Uterus (tissue), 4 donors: ENCODE results near the gene PRR20G. TPM values are rescaled to one million over a fixed set of nuclear protein-coding genes. Genes with fewer than 3 reads are reported as not detected.

Experiments used
- DNase-seq, 2 donors: peaks; one replicate each; pipeline ENCODE4 v3.0.0-alpha.2; 2019 to 2020
- H3K27ac ChIP-seq, 2 donors: fragments of 200-600 bp; sonication (generic); 1 replicate in 1 of 2; 2 replicates in 1 of 2; pipeline ENCODE4 v1.5.1; 2016 to 2018
- H3K27me3 ChIP-seq, 2 donors: fragments of 200-600 bp; sonication (generic); one replicate each; pipeline ENCODE4 v1.5.1; 2018 to 2019; ENCODE audit warnings: control low read depth in 1 of 2
- H3K36me3 ChIP-seq, 2 donors: fragments of 200-600 bp; sonication (generic); one replicate each; pipeline ENCODE4 v1.5.1; 2019; ENCODE audit warnings: control low read depth in 1 of 2
- H3K4me1 ChIP-seq, 2 donors: fragments of 200-600 bp; sonication (generic); one replicate each; pipeline ENCODE4 v1.5.1; 2018 to 2019; ENCODE audit warnings: control low read depth in 1 of 2
- H3K4me3 ChIP-seq, 2 donors: fragments of 200-600 bp; sonication (generic); 1 replicate in 1 of 2; 2 replicates in 1 of 2; pipeline ENCODE4 v1.5.1; 2018 to 2019; ENCODE audit warnings: mild to moderate bottlenecking in 1 of 2
- H3K9me3 ChIP-seq, 2 donors: fragments of 200-600 bp; sonication (generic); one replicate each; pipeline ENCODE4 v1.5.1; 2019; ENCODE audit warnings: control low read depth in 1 of 2
- POLR2A ChIP-seq, 2 donors: fragments of 450-650 bp; IDR thresholded peaks; one replicate each; pipeline ENCODE4 v1.6.1; 2016; ENCODE audit warnings: antibody characterized with exemption in 2 of 2, mild to moderate bottlenecking in 1 of 2, moderate library complexity in 1 of 2
- intact Hi-C: fragments of 100-400 bp; cut with DNase I; formaldehyde crosslinking; loops from one replicate; pipeline ENCODE4 v1.15.1; 2023; ENCODE audit warnings: low total_unique reads
- total RNA-seq, 4 donors: library from RNA; depleted of rRNA in 3 of 4; stranded (reverse); fragments of >200 nt in 3 of 4; gene quantifications; one replicate each; pipeline versions ENCODE4 v1.1.0 to v1.2.4, GENCODE V29; 2014 to 2023
- TF ChIP-seq, protein P1 (sequence below), 4 experiments: fragments of 200-600 bp in 2 of 4; fragments of 450-650 bp in 2 of 4; sonication (generic) in 2 of 4; IDR thresholded peaks; one replicate each; pipeline ENCODE4 v1.5.1; 2016 to 2019; ENCODE audit warnings: antibody characterized with exemption in 4 of 4, mild to moderate bottlenecking in 2 of 4, moderate library complexity in 1 of 4
- donor health status: DM: yes; HTN: yes; CAD: no.

PRR20G gene
- total RNA-seq = not detected

DNA sequence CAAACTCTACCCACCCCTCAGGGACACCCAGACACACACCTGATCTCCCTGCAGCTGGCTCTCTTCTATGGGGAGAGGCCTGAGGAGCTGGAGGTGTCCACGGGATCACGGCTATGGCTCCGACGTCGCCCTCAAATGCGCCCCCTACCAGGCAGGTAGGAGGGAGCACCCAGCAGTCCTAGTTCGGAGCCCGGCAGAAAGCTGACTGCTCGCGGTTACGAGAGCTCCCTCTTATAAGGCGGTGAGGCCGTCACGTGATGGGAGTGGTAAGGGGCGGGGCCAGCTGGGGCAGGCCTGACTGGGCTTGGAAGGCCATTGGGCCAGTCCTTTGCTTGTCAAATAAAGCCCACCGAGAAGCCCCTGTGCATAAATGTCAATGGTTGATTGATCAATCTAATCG is at the start of gene PRR20G:
Gene PRR20G, minus strand, starts transcription at position 207 of the 400 bp plus-strand sequence. CDS start 681 bp downstream, outside the sequence.
- TF ChIP-seq, protein P1, sequence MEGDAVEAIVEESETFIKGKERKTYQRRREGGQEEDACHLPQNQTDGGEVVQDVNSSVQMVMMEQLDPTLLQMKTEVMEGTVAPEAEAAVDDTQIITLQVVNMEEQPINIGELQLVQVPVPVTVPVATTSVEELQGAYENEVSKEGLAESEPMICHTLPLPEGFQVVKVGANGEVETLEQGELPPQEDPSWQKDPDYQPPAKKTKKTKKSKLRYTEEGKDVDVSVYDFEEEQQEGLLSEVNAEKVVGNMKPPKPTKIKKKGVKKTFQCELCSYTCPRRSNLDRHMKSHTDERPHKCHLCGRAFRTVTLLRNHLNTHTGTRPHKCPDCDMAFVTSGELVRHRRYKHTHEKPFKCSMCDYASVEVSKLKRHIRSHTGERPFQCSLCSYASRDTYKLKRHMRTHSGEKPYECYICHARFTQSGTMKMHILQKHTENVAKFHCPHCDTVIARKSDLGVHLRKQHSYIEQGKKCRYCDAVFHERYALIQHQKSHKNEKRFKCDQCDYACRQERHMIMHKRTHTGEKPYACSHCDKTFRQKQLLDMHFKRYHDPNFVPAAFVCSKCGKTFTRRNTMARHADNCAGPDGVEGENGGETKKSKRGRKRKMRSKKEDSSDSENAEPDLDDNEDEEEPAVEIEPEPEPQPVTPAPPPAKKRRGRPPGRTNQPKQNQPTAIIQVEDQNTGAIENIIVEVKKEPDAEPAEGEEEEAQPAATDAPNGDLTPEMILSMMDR (IDR thresholded peaks at IDR 0.05) = no peak
- no peak for TF ChIP-seq POLR2A (IDR thresholded peaks at IDR 0.05)
- no peaks in the 10 kb centered on the region for H3K27me3 ChIP-seq
- DNase-seq = no peak
- H3K36me3 ChIP-seq = no peaks in the 10 kb centered on the region
- H3K4me1 ChIP-seq = no peaks in the 10 kb centered on the region
- no peak within 1 kb of the TSS for H3K27ac ChIP-seq
- intact Hi-C loops = no loop called here
- no peaks in the 10 kb centered on the region for H3K9me3 ChIP-seq
- no peak within 1 kb of the TSS for H3K4me3 ChIP-seq

DNA sequence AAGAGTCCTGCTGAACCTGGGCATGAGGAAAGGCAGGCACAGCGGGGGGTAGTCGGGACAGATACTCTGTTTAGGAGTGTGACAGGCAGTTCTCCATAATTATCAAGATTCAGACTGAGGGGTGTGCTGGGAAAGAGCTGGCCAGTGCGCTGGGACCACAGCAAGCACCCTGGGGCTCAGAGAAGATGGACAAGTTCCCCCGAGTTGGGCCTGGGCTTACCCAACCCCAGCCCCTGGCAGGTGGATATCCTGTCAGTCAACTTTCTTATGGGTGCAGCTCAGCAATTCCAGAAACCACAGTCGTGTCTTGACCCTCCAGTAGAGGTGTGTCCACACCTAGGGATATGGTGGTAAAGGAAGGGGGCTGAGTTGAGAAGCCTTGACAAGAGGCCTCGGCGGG is 49.2 kb upstream of the PRR20G start:
- DNase-seq = no peak
- intact Hi-C loops = no loop called here
- H3K36me3 ChIP-seq = no peaks in the 10 kb centered on the region
- H3K27me3 ChIP-seq = peaks cover 0 to 10% of the 10 kb centered on the region in 2 donors
- H3K27ac ChIP-seq = no peak overlapping the region
- TF ChIP-seq POLR2A (IDR thresholded peaks at IDR 0.05) = no peak
- TF ChIP-seq, protein P1 (IDR thresholded peaks at IDR 0.05) = no peak
- no peaks in the 10 kb centered on the region for H3K9me3 ChIP-seq
- no peaks in the 10 kb centered on the region for H3K4me1 ChIP-seq
- no peak overlapping the region for H3K4me3 ChIP-seq

DNA sequence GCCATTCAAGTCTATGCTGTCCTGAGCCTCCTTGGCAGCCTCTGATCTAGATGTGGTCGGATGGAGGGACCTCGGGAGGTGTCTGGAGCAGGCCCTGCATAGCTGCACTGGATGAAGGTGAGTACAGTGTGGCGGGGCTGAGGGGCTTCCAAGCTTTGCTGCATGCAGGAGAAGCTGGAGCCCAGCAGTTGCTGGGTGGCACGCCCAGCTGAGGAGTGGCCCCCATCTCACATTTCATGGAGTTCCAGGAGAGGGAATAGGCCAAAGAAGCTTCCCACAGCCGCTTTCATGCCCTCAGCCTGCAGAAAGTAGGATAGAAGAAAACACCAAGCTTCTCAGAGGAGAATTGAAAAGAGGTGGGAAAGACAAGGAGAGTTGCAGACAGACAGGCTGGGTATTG is 48.3 kb upstream of the PRR20G start:
- H3K27ac ChIP-seq = no peak overlapping the region
- no peaks in the 10 kb centered on the region for H3K4me1 ChIP-seq
- intact Hi-C loops = no loop called here
- H3K9me3 ChIP-seq = no peaks in the 10 kb centered on the region
- DNase-seq = no peak
- H3K36me3 ChIP-seq = no peaks in the 10 kb centered on the region
- no peak overlapping the region for H3K4me3 ChIP-seq
- peaks cover 0 to 10% of the 10 kb centered on the region in 2 donors for H3K27me3 ChIP-seq
- TF ChIP-seq, protein P1 (IDR thresholded peaks at IDR 0.05) = no peak
- no peak for TF ChIP-seq POLR2A (IDR thresholded peaks at IDR 0.05)

DNA sequence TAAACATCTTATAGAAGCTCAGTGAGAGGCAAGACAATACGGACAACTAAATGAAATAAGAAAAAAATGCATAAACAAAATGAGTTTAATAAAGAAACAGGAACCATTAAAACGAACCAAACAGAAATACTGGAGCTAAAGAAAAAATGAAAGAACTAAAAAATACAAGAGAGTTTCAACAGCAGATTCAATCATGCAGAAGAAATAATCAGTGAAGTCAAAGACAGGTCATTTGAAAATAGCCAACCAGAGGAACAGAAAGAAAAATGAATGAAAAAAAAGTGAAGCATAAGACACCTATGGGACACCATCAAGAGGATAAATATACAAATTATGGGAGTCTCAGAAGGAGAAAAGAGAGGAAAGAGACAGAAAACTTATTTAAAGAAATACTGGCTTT is 42.5 kb upstream of the PRR20G start:
- Histone ChIP-seq H3K27ac (no peak overlapping the region), H3K36me3 (no peaks in the 10 kb centered on the region), H3K4me1 (no peaks in the 10 kb centered on the region), H3K27me3 (no peaks in the 10 kb centered on the region), H3K9me3 (no peaks in the 10 kb centered on the region), H3K4me3 (no peak overlapping the region)
- DNase-seq = no peak
- TF ChIP-seq, protein P1 (IDR thresholded peaks at IDR 0.05) = no peak
- TF ChIP-seq POLR2A (IDR thresholded peaks at IDR 0.05) = no peak
- intact Hi-C loops = no loop called here

DNA sequence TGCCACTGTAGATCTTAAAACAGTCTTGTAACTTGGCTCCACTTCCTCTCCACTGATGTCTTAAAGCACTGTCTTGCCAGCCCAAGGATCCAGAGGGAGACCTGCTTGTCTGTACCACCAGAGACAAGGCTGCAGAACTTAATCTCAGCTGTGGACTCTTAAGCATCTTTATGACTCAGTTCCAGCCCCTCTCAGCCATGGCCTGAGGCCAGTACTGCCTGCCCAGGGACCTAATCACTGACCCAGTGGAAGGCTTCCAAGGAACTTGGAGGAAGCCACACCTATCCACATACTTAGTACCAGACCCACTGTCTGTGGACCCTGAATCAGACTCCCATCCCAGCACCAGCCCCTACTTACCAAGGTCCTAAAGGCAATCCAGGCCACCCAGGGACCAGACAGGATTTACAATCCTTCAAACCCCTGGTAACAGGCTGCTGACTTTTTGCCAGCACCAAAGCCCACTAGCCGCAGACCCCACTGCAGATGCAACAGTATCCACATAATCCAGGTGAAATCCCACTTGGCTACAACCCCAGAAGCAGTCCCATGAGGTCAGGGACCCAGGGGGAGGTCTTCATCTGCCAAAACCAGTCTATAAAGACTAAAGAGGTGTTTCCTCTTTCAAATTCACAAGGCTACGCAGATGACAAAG is 41.9 kb upstream of the PRR20G start:
- H3K27me3 ChIP-seq = no peaks in the 10 kb centered on the region
- no peak for TF ChIP-seq POLR2A (IDR thresholded peaks at IDR 0.05)
- TF ChIP-seq, protein P1 (IDR thresholded peaks at IDR 0.05) = no peak
- intact Hi-C loops = no loop called here
- H3K27ac ChIP-seq = no peak overlapping the region
- no peak overlapping the region for H3K4me3 ChIP-seq
- no peaks in the 10 kb centered on the region for H3K4me1 ChIP-seq
- no peak for DNase-seq
- H3K36me3 ChIP-seq = no peaks in the 10 kb centered on the region
- H3K9me3 ChIP-seq = no peaks in the 10 kb centered on the region
